GM19025 (cell line): ENCODE measurements around the gene FBN3.

Experiments used
- ATAC-seq: cut with Tn5 transposase; IDR thresholded peaks from one replicate; pipeline ENCODE4 v1.9.1; 2021; ENCODE audit warnings: mild to moderate bottlenecking, low read depth, moderate library complexity; ENCODE audit not compliant: unreplicated experiment

FBN3 gene

GRCh38 chr19:8095354-8095886 is 54.0 kb downstream of the FBN3 start:
- no peak for ATAC-seq

- ATAC-seq = no peak
Observed at GRCh38 chr19:8094336-8094735, 55.1 kb downstream of the FBN3 start.

GRCh38 chr19:8093740-8094139 is 55.7 kb downstream of the FBN3 start:
- no peak for ATAC-seq

- no peak for ATAC-seq
Observed at GRCh38 chr19:8090950-8091349, 58.4 kb downstream of the FBN3 start.

- ATAC-seq = no peak
Observed at GRCh38 chr19:8089664-8090601, 59.5 kb downstream of the FBN3 start.

GRCh38 chr19:8088752-8089663 is 60.4 kb downstream of the FBN3 start:
- no peak for ATAC-seq

GRCh38 chr19:8087876-8088275 is 61.5 kb downstream of the FBN3 start:
- ATAC-seq = no peak

- no peak for ATAC-seq
Observed at GRCh38 chr19:8086849-8087248, 62.5 kb downstream of the FBN3 start.

- ATAC-seq = no peak
Observed at GRCh38 chr19:8085598-8086408, 63.6 kb downstream of the FBN3 start.

GRCh38 chr19:8084152-8084551 is 65.2 kb downstream of the FBN3 start:
- ATAC-seq = no peak

GRCh38 chr19:8083141-8083540 is 66.3 kb downstream of the FBN3 start:
- ATAC-seq = no peak

- ATAC-seq = no peak
Observed at GRCh38 chr19:8081569-8082550, 67.5 kb downstream of the FBN3 start.

GRCh38 chr19:8080832-8081231 is 68.6 kb downstream of the FBN3 start:
- ATAC-seq = no peak

GRCh38 chr19:8079988-8080387 is 69.4 kb downstream of the FBN3 start:
- no peak for ATAC-seq

- ATAC-seq = no peak
Observed at GRCh38 chr19:8075158-8076074, 74.0 kb downstream of the FBN3 start.

- ATAC-seq = no peak
Observed at GRCh38 chr19:8074501-8074900, 74.9 kb downstream of the FBN3 start.

GRCh38 chr19:8071912-8072311 is 77.5 kb downstream of the FBN3 start:
- no peak for ATAC-seq
